HG03066 (cell line): ENCODE results near the gene CCDC117.
A peak's percentile ranks its signal among the peaks of the same experiment; 100 is the strongest.
"Not testable (repeated sequence)": the region's sequence is repeated elsewhere in the genome, so short reads cannot be mapped to it uniquely, and the experiment has no call there.

ENCODE experiments used
- ATAC-seq: cut with Tn5 transposase; IDR thresholded peaks from one replicate; pipeline ENCODE4 v1.9.1; 2021; ENCODE audit warnings: low read depth; ENCODE audit not compliant: unreplicated experiment

The CCDC117 gene

DNA sequence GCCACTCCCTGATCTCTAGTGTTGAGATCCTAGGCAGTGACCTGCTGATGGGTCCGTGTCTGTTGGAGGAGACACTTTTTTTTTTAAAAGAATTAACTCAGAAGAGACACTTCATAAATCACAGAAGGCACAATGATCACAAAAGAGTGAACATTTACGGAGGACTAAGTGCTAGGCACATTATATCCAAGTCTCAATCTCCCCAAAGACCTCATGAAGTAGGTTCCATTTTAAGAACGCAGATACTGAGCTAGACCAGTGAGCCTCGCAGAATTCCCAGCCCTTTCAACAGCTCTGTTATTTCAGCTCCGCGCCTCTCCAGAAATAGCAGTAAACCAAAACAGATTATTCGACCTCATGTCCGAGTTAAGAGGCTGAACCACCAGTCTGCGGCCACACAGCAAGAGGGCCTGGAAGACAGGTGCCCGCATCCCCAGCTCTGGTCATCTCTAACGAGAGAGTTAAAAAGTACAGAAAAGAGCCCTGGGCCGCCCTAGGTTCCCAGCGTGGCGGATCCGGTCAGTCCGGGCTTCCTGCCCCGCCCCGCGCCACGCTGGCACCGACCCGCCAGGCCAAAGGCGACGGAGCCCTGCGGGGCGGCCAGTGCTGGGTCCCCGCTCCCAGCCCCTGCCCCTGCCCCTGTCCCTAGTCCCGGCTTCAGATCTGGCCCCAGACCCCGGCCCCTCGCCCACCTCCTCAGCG is 27.3 kb downstream of the CCDC117 start:
- peak; percentile 9 for ATAC-seq

GRCh38 chr22:28800308-28801041 is 28.0 kb downstream of the CCDC117 start, which contains the start of gene XBP1:
TSS of gene XBP1 (minus strand) at chr22:28800569.
- peak; percentile 75 for ATAC-seq

DNA sequence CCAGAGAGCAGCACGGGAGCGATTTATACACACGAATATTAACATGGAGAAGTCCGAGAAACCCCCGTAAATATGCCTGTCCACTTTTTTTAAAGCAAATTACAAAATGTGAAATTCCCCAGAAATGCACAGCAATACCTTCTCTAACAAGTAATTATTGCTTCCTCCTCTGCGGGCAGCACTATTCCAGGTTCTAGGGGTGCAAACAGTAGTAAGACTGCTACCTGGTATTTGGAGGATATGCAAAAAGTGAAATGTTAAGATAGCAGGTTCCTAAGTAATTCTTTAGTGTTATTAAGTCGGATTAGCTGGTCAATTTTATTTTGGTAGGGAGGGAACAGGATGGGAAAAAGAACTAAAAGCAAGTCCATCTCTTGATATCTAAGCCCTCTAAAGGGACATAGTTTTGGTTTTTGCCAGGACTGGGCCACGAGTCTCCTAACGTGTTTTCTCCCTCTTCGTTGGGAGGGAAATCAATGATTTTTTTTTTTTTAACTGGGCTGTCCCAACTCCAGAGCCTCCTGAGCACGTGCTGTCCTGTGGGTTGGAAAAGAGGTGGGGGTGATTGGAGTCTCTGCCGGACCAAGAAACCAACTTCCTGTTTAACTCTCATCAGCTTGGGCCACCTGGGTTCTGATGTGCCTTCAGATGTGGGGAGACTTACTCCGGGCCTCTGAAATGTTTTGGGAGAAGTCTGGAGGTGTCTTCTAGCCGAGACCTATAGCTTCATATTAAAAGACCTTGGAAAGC is 29.5 kb downstream of the CCDC117 start:
- no peak for ATAC-seq

DNA sequence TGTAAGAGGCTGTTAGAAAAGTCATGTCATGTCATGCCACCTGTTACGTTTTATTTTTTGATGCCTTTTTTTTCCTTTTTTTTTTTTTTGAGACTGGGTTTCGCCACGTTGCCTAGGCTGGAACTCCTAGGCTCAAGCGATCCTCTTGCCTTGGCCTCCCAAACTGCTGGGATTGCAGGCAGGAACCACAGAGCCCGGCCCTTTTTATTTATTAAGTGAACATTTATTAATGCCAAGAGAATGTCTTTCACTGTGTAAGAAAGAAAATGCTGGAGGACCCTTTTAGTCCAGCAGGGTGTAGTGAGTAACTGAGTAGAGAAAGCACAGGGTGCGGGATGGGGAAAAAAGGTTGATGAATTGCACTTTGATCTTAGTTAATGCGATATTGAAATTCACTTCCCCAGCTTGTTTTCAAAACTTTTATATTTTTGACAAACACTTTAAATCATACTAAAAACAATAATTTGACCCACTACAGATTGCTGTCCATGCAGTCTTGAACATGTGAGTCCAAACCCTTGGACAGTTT is 30.2 kb downstream of the CCDC117 start:
- no peak for ATAC-seq

DNA sequence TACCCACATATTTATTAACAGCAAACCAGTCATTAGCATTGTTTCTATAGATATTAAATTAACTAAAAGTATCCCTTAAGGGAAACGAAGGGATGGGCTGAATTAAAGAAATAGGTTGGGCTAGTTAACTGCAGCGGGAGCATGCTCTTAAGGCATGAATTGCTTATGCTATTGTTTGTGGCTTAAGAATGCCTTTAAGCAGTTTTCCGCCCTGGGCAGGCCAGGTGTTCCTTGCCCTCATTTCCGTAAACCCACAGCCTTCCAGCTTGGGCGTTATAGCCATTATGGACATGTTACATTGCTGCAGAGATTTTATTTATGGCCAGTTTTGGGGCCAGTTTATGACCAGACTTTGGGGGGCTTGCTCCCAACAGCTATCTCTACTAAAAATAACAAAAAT is 32.9 kb downstream of the CCDC117 start:
- ATAC-seq, result not testable (repeated sequence)

- ATAC-seq, result no peak
Observed at GRCh38 chr22:28808716-28809355, 36.3 kb downstream of the CCDC117 start.

DNA sequence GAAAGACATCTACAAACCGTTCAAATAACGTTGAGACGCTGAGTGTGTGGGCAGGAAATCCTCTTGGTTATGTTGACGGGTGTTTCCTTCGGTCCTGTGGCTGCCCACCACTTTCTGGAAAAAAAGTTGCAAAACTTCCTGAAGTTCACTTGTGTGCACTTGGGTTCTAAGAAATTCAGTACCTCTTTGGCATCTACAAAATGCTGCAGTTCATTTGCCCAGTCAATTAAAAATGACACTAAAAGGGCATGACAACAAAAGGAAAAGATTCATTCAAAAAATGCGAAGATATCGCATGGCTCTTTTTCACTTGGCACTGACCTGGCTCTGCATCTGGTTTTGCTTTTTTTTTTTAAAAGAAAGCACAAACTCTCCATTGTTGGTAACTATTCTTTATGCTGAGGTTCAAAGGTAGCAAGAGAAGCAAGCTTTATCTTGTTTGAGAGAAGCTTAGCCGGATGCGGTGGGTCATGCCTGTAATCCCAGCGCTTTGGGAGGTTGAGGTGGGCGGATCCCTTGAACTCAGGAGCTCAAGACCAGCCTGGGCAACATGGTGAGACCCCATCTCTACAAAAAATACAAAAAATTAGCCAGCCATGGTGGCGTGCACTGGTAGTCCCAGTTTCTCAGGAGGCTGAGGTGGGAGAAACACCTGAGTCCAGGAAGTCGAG is 38.5 kb downstream of the CCDC117 start:
- ATAC-seq, result no peak

DNA sequence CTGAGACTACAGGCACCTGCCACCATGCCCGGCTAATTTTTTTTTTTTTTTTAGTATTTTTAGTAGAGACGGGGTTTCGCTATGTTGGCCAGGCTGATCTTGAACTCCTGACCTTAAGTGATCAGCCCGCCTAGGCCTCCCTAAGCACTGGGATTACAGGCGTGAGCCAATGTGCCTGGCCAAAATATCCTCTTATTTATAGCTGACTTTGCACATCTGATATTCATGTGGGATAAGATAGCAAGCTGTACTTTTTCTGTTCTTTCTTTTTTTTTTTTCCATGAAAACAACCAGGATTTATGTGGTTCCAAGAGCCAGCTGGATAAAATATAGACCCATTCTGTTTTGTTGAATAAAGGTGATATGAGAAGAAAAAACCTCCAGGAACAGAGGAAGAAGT is 40.0 kb downstream of the CCDC117 start:
- ATAC-seq, result no peak

DNA sequence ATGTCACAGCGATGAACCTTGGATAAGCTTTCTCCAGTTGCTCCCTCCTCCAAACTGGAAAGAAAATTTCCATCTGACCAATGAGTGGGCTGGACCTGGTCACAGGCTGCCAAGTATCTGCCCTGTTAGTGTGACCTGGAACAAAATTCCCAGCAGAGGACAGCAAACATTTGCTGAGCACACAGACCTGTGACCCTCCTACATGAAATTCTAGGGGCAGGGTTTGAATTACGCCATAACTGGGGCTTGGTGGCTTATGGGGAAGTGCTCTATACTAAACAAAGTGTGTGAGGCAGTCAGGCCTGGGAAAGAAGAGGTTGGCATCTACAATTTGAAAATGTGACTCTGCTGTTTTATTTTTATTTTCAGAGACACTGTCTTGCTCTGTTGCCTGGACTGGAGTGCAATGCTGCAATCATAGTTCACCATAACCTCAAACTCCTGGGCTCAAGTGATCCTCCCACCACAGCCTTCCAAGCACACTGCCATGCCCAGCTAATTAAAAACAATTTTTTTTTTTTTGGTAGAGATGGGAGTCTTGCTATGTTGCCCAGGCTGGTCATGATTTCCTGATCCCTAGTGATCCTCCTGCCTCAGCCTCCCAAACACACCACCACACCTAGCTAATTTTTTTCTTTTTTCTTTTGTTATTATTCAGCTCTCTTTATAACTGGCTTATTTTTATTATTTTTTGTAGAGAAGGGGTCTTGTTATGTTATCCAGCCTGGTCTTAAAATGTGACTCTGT is 41.5 kb downstream of the CCDC117 start:
- ATAC-seq, result no peak

GRCh38 chr22:28815111-28815510 is 42.6 kb downstream of the CCDC117 start:
- no peak for ATAC-seq

DNA sequence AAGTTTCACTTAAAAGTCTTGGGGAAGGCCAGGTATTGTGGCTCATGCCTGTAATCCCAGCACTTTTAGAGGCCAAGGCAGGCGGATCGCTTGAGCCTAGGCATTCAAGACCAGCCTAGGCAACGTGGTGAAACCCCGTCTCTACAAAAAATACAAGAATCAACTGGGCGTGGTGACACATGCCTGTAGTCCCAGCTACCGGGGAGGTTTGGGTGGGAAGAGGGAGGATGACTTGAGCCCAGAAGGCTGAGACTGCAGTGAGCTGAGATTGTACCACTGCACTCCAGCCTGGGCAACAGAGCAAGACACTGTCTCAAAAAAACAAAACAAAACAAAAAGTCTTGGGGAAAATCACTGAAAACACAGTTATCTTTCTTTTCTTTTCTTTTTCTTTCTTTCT is 43.2 kb downstream of the CCDC117 start:
- ATAC-seq, result no peak

DNA sequence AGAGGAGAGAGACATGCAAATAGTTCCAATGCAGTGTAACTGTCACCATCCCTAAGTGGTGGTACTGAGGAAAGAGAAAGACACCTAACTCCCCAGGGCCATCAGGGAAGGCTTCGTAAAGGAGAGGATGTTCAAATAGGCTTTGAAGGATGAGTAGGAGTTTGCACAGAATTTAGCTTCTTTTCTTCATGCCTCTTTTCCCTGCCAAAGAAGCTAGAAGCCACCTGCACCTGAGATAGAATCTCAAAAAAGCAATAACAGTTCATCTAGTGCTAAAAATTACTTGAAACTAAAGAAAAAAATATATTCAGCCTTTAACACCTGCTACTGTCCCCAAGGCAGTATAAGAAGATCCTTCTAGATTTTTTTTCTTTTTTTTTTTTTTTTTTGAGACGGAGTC is 44.6 kb downstream of the CCDC117 start:
- ATAC-seq, result no peak

DNA sequence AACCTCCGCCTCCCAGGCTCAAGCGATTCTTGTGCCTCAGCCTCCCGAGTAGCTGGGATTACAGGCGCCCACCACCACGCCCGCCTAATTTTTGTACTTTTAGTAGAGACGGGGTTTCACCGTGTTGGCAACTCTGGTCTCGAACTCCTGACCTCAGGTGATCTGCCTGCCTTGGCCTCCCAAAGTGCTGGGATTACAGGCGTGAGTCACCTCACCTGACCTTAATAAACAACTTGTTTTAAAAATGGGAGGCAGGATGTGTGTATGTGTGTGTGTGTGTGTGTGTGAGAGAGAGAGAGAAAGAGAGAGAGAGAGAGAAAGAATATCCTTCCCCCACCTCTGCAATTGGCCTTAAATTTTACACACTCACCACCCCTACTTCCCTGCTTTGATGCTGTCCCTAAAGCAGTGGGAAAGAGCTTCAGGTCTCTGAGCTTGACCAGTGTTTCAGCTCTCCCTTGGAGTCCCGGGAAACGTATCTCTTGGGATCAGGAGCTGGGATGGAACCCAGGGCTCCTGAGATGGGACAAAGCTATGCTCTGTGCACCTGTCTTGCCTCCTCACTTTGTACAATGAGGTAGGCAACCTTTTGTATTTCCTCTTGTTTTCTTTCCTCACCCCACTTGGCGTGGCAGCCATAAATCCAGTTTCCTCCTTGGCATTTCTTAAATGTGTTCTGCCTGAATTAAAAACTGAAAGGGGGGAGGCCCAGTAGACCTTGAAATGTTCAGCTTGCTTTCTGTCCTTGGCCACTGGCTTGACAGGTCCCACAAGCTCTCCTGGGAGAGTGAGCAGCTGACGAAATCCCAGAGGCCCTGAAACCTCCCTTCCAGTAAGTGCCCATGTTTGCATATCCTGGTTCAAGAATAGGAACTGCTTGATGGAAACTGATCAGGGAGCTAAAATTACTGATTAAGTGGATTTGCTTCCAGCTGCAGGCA is 45.7 kb downstream of the CCDC117 start:
- ATAC-seq, result no peak

GRCh38 chr22:28819253-28820096 is 47.0 kb downstream of the CCDC117 start:
- no peak for ATAC-seq

DNA sequence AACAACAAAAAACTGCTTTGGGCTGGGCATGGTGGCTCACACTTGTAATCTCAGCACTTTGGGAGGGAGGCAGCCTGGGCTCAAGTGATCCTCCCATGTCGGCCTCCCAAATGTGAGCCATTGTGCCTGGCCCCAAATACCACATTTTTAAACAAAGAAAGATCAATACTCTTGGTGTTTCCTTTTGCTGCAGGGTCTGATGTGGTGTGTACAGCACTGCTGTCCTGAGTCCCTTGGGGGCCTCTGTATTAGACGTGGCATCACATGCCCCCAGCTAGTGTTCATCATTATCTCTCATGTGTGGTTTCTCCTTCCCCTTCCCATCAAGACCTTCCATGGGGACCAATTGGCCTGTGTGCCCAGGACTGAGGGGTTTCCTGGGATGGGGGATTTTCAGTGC is 48.4 kb downstream of the CCDC117 start:
- no peak for ATAC-seq

- no peak for ATAC-seq
Observed at GRCh38 chr22:28821452-28821851, 49.0 kb downstream of the CCDC117 start.

DNA sequence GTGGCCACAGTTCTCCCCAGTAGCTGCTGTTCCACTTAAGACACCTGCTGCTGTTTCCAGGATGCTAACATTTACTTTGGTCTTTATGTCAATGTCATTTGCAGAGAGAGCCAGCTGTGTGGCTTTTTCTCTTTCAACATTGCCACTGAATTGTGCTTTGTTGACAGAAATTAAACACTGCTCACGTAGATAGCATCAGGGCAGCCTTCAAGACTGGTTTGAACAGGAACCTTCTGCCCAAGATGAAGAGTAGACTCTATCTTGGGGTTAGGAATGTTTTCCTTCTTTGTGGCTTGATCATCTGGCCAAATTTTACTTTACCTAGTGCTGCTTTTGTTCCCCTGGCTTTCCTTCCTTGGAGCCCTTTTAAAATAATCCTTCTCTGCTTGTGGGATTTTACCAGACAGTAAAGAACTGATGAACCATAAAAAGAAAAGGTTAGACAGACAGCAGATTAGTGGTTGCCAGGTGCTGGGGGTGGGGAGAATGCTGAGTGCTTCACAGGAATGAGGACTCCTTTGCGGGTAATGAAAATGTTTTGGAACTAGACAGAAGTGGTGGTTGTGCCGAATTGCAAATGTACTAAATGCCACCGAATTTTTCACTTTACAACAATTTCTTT is 50.5 kb downstream of the CCDC117 start:
- no peak for ATAC-seq
